ENCODE measurements around the gene ZSWIM3. TPM values are rescaled to one million over a fixed set of nuclear protein-coding genes. Genes with fewer than 3 reads are reported as not detected.

ZSWIM3 gene
- total and polyA plus RNA-seq, 2 of the 13 experiments (the other 11 are each of a cell fraction or from before 2014, with no cell fraction given): 5.2 to 5.8 TPM

GRCh38 chr20:45857114-45857881 is at the start of gene ZSWIM3, which contains the start of gene ACOT8 (continued):
- TF ChIP-seq, protein P1, sequence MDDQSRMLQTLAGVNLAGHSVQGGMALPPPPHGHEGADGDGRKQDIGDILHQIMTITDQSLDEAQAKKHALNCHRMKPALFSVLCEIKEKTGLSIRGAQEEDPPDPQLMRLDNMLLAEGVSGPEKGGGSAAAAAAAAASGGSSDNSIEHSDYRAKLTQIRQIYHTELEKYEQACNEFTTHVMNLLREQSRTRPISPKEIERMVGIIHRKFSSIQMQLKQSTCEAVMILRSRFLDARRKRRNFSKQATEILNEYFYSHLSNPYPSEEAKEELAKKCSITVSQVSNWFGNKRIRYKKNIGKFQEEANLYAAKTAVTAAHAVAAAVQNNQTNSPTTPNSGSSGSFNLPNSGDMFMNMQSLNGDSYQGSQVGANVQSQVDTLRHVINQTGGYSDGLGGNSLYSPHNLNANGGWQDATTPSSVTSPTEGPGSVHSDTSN (CRISPR knock-in tag; IDR thresholded peaks at IDR 0.05; ENCODE audit: borderline replicate concordance): peak; percentile 100
- no peak for TF ChIP-seq PTBP1 (IDR thresholded peaks at IDR 0.05; ENCODE audit: low read depth, low read length, poor library complexity, severe bottlenecking)
- TF ChIP-seq SKIL (CRISPR knock-in tag; IDR thresholded peaks at IDR 0.05; ENCODE audit: borderline replicate concordance): no peak
- TF ChIP-seq, protein P2, sequence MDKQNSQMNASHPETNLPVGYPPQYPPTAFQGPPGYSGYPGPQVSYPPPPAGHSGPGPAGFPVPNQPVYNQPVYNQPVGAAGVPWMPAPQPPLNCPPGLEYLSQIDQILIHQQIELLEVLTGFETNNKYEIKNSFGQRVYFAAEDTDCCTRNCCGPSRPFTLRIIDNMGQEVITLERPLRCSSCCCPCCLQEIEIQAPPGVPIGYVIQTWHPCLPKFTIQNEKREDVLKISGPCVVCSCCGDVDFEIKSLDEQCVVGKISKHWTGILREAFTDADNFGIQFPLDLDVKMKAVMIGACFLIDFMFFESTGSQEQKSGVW (CRISPR knock-in tag; IDR thresholded peaks at IDR 0.05; ENCODE audit: borderline replicate concordance): no peak
- no peak for TF ChIP-seq ZNF557 (CRISPR knock-in tag; IDR thresholded peaks at IDR 0.05)
- TF ChIP-seq ZNF850 (CRISPR knock-in tag; conservative IDR thresholded peaks at IDR 0.05): no peak
- TF ChIP-seq, protein P3, sequence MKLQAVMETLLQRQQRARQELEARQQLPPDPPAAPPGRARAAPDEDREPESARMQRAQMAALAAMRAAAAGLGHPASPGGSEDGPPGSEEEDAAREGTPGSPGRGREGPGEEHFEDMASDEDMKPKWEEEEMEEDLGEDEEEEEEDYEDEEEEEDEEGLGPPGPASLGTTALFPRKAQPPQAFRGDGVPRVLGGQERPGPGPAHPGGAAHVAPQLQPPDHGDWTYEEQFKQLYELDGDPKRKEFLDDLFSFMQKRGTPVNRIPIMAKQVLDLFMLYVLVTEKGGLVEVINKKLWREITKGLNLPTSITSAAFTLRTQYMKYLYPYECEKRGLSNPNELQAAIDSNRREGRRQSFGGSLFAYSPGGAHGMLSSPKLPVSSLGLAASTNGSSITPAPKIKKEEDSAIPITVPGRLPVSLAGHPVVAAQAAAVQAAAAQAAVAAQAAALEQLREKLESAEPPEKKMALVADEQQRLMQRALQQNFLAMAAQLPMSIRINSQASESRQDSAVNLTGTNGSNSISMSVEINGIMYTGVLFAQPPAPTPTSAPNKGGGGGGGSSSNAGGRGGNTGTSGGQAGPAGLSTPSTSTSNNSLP (IDR thresholded peaks at IDR 0.05; ENCODE audit: low read depth, low read length): no peak; the same call in 1 of the 2 replicates
- no peak for TF ChIP-seq SYNCRIP (IDR thresholded peaks at IDR 0.05; ENCODE audit: insufficient read depth, low read depth, low read length)
- no peak; the same call in 1 of the 2 replicates for TF ChIP-seq MAZ (IDR thresholded peaks at IDR 0.05; ENCODE audit: borderline replicate concordance, low read depth, low read length)
- TF ChIP-seq MAZ (CRISPR knock-in tag; IDR thresholded peaks at IDR 0.05; ENCODE audit: low read depth): peak; percentile 71; the same call in 1 of the 2 replicates
- TF ChIP-seq ZSCAN22 (CRISPR knock-in tag; IDR thresholded peaks at IDR 0.05): no peak
- no peak for TF ChIP-seq SMAD1 (CRISPR knock-in tag; IDR thresholded peaks at IDR 0.05; ENCODE audit: borderline replicate concordance, low read depth)
- no peak for TF ChIP-seq ZNF780A (CRISPR knock-in tag; IDR thresholded peaks at IDR 0.05)
- peak; percentile 75 for TF ChIP-seq SALL1 (CRISPR knock-in tag; IDR thresholded peaks at IDR 0.05)
- TF ChIP-seq ZHX1 (CRISPR knock-in tag; IDR thresholded peaks at IDR 0.05; ENCODE audit: low read depth): no peak

All from HepG2 (cell line).